NB4 (cell line): ENCODE results near the gene CCIN.

Experiments used
- DNase-seq: peaks from one replicate; pipeline ENCODE4 v3.0.0; 2010; ENCODE audit warnings: low read depth
- H3K4me3 ChIP-seq: one replicate; pipeline ENCODE4 v1.5.1; 2011; ENCODE audit warnings: mild to moderate bottlenecking, low read depth, low read length, moderate library complexity
- MAX ChIP-seq: IDR thresholded peaks from 2 replicates; pipeline ENCODE4 v1.6.1; 2011; ENCODE audit warnings: low read depth, low read length
- MYC ChIP-seq: IDR thresholded peaks from 2 replicates; pipeline ENCODE4 v1.6.1; 2011; ENCODE audit warnings: low read depth, low read length
- POLR2A ChIP-seq: IDR thresholded peaks from 2 replicates; pipeline ENCODE4 v1.6.1; 2011; ENCODE audit warnings: mild to moderate bottlenecking; ENCODE audit not compliant: insufficient read length; ENCODE audit errors: extremely low read depth
- TF ChIP-seq, protein P1 (sequence below): IDR thresholded peaks from one replicate; pipeline ENCODE4 v1.5.1; 2012; ENCODE audit warnings: low read depth, low read length

CCIN gene

GRCh38 chr9:36137392-36138004 is 31.7 kb upstream of the CCIN start:
- H3K4me3 ChIP-seq, result peak overlapping the region; percentile 49
- TF ChIP-seq POLR2A, result no peak
- TF ChIP-seq, protein P1, sequence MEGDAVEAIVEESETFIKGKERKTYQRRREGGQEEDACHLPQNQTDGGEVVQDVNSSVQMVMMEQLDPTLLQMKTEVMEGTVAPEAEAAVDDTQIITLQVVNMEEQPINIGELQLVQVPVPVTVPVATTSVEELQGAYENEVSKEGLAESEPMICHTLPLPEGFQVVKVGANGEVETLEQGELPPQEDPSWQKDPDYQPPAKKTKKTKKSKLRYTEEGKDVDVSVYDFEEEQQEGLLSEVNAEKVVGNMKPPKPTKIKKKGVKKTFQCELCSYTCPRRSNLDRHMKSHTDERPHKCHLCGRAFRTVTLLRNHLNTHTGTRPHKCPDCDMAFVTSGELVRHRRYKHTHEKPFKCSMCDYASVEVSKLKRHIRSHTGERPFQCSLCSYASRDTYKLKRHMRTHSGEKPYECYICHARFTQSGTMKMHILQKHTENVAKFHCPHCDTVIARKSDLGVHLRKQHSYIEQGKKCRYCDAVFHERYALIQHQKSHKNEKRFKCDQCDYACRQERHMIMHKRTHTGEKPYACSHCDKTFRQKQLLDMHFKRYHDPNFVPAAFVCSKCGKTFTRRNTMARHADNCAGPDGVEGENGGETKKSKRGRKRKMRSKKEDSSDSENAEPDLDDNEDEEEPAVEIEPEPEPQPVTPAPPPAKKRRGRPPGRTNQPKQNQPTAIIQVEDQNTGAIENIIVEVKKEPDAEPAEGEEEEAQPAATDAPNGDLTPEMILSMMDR, result no peak
- TF ChIP-seq MYC, result no peak
- TF ChIP-seq MAX, result no peak
- DNase-seq, result no peak

DNA sequence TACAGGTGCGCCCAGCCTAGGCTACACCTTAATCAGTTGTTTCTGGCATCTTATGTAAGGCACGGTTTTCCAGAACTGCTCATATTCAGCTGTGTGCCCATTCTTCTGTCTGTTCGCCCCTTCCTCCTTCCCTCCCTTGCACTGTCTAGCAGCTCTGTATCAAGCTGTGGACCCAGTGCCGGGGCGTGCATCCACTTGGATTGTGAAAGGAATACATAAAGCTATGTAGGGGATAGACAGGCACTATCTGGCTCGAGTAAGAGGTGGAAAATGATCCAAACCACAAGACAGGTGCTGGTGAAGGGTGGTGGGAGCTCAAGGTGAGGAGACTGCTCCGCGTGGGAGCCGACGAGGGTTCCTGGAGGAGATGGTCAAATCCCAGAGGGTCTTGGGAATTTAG is 30.7 kb upstream of the CCIN start:
- no peak for DNase-seq
- no peak overlapping the region for H3K4me3 ChIP-seq
- TF ChIP-seq MYC (no peak), MAX (no peak), POLR2A (no peak)
- TF ChIP-seq, protein P1, result no peak

DNA sequence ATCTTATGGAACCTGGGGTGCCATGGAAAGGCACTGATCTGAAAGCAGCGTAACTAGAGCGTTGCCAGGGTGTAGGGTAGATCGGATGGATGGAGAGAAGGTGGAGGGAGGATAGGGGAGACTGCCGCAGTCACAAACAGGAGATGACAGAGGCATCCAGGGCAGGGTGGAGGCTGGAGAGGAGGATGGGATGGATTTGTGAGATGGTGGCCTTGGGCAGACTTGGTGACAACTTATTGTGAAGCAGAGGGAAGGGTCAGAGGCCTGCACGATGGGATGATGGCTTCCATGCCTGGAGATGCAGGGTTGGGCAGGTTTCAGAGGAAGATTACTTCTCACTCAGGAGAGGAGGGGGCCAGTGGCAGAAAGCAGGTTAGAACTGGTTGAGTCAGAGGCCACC is 30.3 kb upstream of the CCIN start:
- DNase-seq, result no peak
- TF ChIP-seq MYC, result no peak
- TF ChIP-seq MAX, result no peak
- H3K4me3 ChIP-seq, result no peak overlapping the region

GRCh38 chr9:36140086-36141084 is 28.8 kb upstream of the CCIN start:
- no peak overlapping the region for H3K4me3 ChIP-seq
- TF ChIP-seq POLR2A (no peak), MYC (no peak), MAX (no peak)
- TF ChIP-seq, protein P1, result no peak
- peak; percentile 75 for DNase-seq

- DNase-seq, result no peak
Observed at GRCh38 chr9:36141288-36141687, 27.9 kb upstream of the CCIN start.

More at GRCh38 chr9:36141288-36141687, 27.9 kb upstream of the CCIN start:
- no peak overlapping the region for H3K4me3 ChIP-seq
- TF ChIP-seq, protein P1, result no peak
- TF ChIP-seq MAX (no peak), POLR2A (no peak), MYC (no peak)
